CD4-positive, alpha-beta memory T cell (primary cell): ENCODE data around the gene PRKCSH. TPM values are rescaled to one million over a fixed set of nuclear protein-coding genes. Genes with fewer than 3 reads are reported as not detected.
A peak's percentile ranks its signal among the peaks of the same experiment; 100 is the strongest.

Experiments
- CTCF ChIA-PET: fragments of 350-600 bp; sonication (Branson Sonifier 250); formaldehyde crosslinking; loops from one replicate; lab custom pipeline; 2021; ENCODE audit warnings: inconsistent platforms; ENCODE audit not compliant: partially characterized antibody; lab: Charles Lee
- POLR2A ChIA-PET: fragments of 350-600 bp; sonication (Branson Sonifier 250); formaldehyde crosslinking; loops from one replicate; lab custom pipeline; 2021; ENCODE audit not compliant: partially characterized antibody; lab: Charles Lee
- DNase-seq, 5 donors: peaks; one replicate each; pipeline versions ENCODE4 v3.0.0 to v3.0.0-alpha.2; 2020 to 2022; ENCODE audit warnings: mixed read lengths in 1 of 5
- H3K27ac ChIP-seq: one replicate; pipeline ENCODE4 v1.7.0; 2013; ENCODE audit warnings: low read depth, low read length
- H3K27me3 ChIP-seq: 2 replicates; pipeline ENCODE4 v1.7.0; 2013; ENCODE audit warnings: mild to moderate bottlenecking, low read length, moderate library complexity; ENCODE audit not compliant: insufficient read depth
- H3K36me3 ChIP-seq: 2 replicates; pipeline ENCODE4 v1.7.0; 2013; ENCODE audit warnings: mild to moderate bottlenecking, low read length, moderate library complexity; ENCODE audit not compliant: insufficient read depth
- H3K4me1 ChIP-seq: 2 replicates; pipeline ENCODE4 v1.7.0; 2013; ENCODE audit warnings: mild to moderate bottlenecking, low read length, moderate library complexity; ENCODE audit not compliant: insufficient read depth
- H3K4me3 ChIP-seq, 2 donors: one replicate each; pipeline ENCODE4 v1.7.0; 2013; ENCODE audit warnings: low read length in 2 of 2, mild to moderate bottlenecking in 1 of 2
- H3K9me3 ChIP-seq, 2 donors: one replicate each; pipeline ENCODE4 v1.7.0; 2013; ENCODE audit warnings: low read length in 2 of 2, control low read depth in 1 of 2; ENCODE audit not compliant: control insufficient read depth in 1 of 2
- H3K27ac Mint-ChIP-seq, 7 donors: one replicate each; pipeline ENCODE4 v1.8.0; 2020 to 2021; ENCODE audit warnings: mixed read lengths in 7 of 7, mild to moderate bottlenecking in 6 of 7, inconsistent platforms in 3 of 7, moderate library complexity in 3 of 7
- H3K27me3 Mint-ChIP-seq, 2 donors: one replicate each; pipeline ENCODE4 v1.8.0; 2020 to 2021; ENCODE audit warnings: mixed read lengths in 2 of 2
- H3K36me3 Mint-ChIP-seq, 2 donors: one replicate each; pipeline ENCODE4 v1.8.0; 2020 to 2021; ENCODE audit warnings: mixed read lengths in 2 of 2, inconsistent platforms in 1 of 2, mild to moderate bottlenecking in 1 of 2
- H3K4me1 Mint-ChIP-seq, 4 donors: one replicate each; pipeline ENCODE4 v1.8.0; 2020 to 2021; ENCODE audit warnings: mixed read lengths in 4 of 4, mild to moderate bottlenecking in 1 of 4
- H3K4me3 Mint-ChIP-seq, 8 donors: one replicate each; pipeline ENCODE4 v1.8.0; 2020 to 2021; ENCODE audit warnings: mixed read lengths in 8 of 8, mild to moderate bottlenecking in 7 of 8, moderate library complexity in 6 of 8, inconsistent platforms in 3 of 8
- H3K9me3 Mint-ChIP-seq, 8 donors: one replicate each; pipeline ENCODE4 v1.8.0; 2020 to 2021; ENCODE audit warnings: mixed read lengths in 8 of 8, mild to moderate bottlenecking in 5 of 8, inconsistent platforms in 3 of 8, moderate library complexity in 1 of 8
- intact Hi-C: fragments of 100-400 bp; cut with micrococcal nuclease; formaldehyde crosslinking; loops from one replicate; pipeline ENCODE4 v1.15.1; 2023
- polyA plus RNA-seq, 2 donors: library from polyadenylated mRNA; unstranded; fragments of 300-500 nt; fragmentation: Illumina TruSeq; gene quantifications; one replicate each; pipeline ENCODE4 v1.2.3, GENCODE V29; 2021
- total RNA-seq, 2 experiments: library from RNA; stranded (reverse); gene quantifications; one replicate each; pipeline ENCODE4 v1.2.3, GENCODE V29; 2021

Gene PRKCSH
- total and polyA plus RNA-seq, 4 experiments from 2014 or later, result 14.0 to 300 (median 182) TPM

DNA sequence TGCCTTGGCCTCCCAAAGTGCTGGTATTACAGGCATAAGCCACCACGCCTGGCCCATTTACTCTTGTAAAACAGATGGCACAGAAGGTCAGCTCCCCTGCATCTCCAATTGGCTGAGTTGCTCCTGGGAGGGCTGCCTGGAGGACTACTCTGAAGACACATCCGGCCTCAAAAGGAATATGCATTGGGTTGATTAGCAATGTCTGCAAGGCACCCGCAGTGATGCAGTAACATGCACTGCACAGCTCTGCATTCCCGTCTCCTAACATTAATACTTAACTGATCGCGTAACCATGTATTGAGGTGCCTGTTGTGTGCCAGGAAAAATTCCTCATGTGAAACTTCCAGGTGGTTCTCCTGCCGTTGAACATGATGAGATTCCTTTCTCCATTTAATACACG, 40.4 kb downstream of the PRKCSH start:
- no peak overlapping the region for H3K4me3 Mint-ChIP-seq
- ChIA-PET POLR2A (no interaction called here), CTCF (interaction anchor here (0.6 kb wide), 1 partner anchor 9 kb away, joined by 3 read pairs; no protein-coding TSS in a partner anchor)
- Histone ChIP-seq H3K36me3 (no peaks in the 10 kb centered on the region), H3K27ac (no peak overlapping the region), H3K27me3 (peaks cover 4% of the 10 kb centered on the region), H3K4me3 (no peak overlapping the region), H3K9me3 (no peaks in the 10 kb centered on the region), H3K4me1 (no peaks in the 10 kb centered on the region)
- H3K27me3 Mint-ChIP-seq, result peaks cover 10% of the 10 kb centered on the region in 2 donors
- peaks cover 0 to 4% (median 0%) of the 10 kb centered on the region in 8 donors for H3K9me3 Mint-ChIP-seq
- peaks cover 0 to 11% (median 2%) of the 10 kb centered on the region in 4 donors for H3K4me1 Mint-ChIP-seq
- peak in 1 of 5 donors; percentile 13 for DNase-seq
- H3K27ac Mint-ChIP-seq, result no peak overlapping the region
- no peaks in the 10 kb centered on the region for H3K36me3 Mint-ChIP-seq
- intact Hi-C loops, result no loop called here

DNA sequence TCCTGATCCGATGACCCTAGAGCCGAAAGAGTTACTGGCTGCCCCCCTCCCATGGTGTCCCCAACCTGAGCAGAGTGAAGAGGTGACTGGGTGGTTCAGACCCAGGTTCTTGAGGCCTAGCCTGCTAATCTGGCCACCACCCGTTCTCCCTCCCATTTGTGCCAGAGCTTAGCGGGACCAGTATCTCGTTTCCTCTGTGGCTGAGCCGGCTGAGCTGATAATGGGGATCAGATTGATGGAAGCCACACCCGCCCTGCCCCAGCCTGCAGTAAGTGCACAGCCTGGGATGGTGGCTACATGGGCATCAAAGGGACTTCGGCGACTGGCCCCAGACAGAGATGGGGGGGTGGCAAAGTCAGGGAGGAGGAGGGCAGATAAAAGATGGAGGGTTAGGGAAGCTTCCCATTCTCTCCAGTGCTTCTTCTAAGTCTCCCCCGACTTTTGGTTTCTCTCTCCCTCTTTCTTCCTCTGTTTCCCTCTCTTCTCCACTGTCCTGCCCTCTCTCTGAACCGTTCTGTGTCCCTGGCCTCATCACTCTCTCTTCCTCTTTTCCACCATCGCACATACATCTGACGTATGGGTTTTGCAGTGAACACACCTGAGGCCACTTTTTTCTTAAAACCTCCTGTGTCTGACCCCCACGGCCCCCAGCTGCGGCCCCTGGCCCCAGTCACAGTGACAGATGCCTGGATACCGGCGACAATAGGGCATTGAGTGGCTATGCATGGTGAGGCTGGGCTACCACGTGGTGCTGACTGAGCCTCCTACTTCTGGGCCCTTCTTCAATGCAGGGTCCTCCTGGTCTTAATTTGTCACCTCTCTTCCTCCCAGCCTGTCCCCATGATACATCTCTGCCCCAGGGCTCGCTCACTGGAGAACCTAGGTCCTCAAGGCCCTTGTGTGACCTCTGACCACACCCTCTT, 43.0 kb downstream of the PRKCSH start:
- DNase-seq, result peak in 1 of 5 donors; percentile 35
- POLR2A ChIA-PET, result no interaction called here
- Histone ChIP-seq H3K4me1 (peaks cover 24% of the 10 kb centered on the region), H3K27me3 (peaks cover 12% of the 10 kb centered on the region), H3K36me3 (no peaks in the 10 kb centered on the region), H3K4me3 (no peak overlapping the region), H3K9me3 (no peaks in the 10 kb centered on the region), H3K27ac (no peak overlapping the region)
- Mint-ChIP-seq H3K4me3 (peak overlapping the region in 4 of 8 donors; percentile 39 to 46 (median 43)), H3K27ac (peak overlapping the region in 1 of 7 donors; percentile 24), H3K9me3 (peaks cover 0 to 3% (median 0%) of the 10 kb centered on the region in 8 donors), H3K36me3 (peaks cover 0 to 3% of the 10 kb centered on the region in 2 donors), H3K4me1 (peaks cover 8 to 33% (median 17%) of the 10 kb centered on the region in 4 donors), H3K27me3 (peaks cover 20 to 21% of the 10 kb centered on the region in 2 donors)
- CTCF ChIA-PET, result interaction anchor here (0.6 kb wide), 1 partner anchor 275 kb away, joined by 3 read pairs; no protein-coding TSS in a partner anchor
- intact Hi-C loops, result no loop called here

- ChIA-PET CTCF (no interaction called here), POLR2A (no interaction called here)
- H3K36me3 ChIP-seq, result no peaks in the 10 kb centered on the region
- no peak overlapping the region for H3K27ac ChIP-seq
- H3K4me1 ChIP-seq, result peaks cover 24% of the 10 kb centered on the region
- peak in 3 of 5 donors; percentile 16 to 27 (median 27) for DNase-seq
- H3K27ac Mint-ChIP-seq, result peak overlapping the region in 1 of 7 donors; percentile 24
- H3K27me3 Mint-ChIP-seq, result peaks cover 20 to 21% of the 10 kb centered on the region in 2 donors
- peak overlapping the region in 5 of 8 donors; percentile 39 to 57 (median 46) for H3K4me3 Mint-ChIP-seq
- H3K4me1 Mint-ChIP-seq, result peaks cover 8 to 33% (median 20%) of the 10 kb centered on the region in 4 donors
- H3K36me3 Mint-ChIP-seq, result peaks cover 0 to 4% of the 10 kb centered on the region in 2 donors
- intact Hi-C loops, result no loop called here
- H3K4me3 ChIP-seq, result no peak overlapping the region
- peaks cover 12% of the 10 kb centered on the region for H3K27me3 ChIP-seq
- H3K9me3 ChIP-seq, result no peaks in the 10 kb centered on the region
- H3K9me3 Mint-ChIP-seq, result peaks cover 0 to 3% (median 0%) of the 10 kb centered on the region in 8 donors
Observed at GRCh38 chr19:11479090-11479897, 43.9 kb downstream of the PRKCSH start.

DNA sequence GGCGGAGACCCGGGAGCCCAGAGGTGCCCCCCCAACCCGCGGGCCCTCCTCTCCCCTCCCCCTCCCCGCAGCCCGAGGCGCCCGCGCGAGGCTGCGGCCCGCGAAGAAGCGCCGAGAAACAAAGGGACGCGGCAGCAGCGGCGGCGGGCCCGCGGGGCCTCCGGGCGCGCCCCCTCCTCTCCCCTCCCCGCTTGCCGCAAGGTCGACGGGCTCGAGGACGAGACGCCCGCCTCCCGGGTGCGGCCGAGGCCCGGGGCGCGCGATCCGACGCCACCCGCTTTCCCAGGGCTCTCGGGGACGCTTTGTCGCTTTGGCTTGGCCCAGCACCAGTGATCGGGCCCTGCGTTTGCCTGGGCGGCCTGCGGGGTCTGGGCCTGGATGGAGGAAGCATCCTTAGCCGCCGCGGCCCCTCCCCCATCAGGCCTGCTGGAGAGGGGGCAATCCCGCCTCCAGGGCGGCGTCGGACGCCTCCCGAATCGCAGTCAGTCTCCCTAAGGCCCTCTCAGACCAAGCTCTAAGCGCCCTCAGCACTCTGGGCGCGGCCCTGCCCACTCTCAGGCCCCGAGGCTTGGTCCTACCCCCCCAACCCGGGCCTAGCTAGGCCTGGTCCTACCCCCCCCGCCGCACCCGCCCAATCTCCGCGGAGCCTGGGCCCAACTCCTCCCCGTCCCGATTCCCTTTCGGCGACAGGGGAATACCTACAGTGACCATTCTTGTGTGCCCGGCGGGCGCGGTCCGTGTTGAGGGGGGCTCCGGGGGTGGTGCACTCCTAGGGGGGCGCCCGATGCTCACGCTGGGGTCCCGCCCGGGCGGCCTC, 44.7 kb downstream of the PRKCSH start:
- H3K9me3 Mint-ChIP-seq, result peaks cover 0 to 3% (median 0%) of the 10 kb centered on the region in 8 donors
- peaks cover 12% of the 10 kb centered on the region for H3K27me3 ChIP-seq
- H3K4me3 ChIP-seq, result no peak overlapping the region
- ChIA-PET CTCF (interaction anchor here (3.4 kb wide), 1 partner anchor 98 kb away, joined by 49 read pairs; the partner anchor contains the start of gene EPOR), POLR2A (interaction anchor here (0.6 kb wide), 1 partner anchor 25 kb away, joined by 3 read pairs; no protein-coding TSS in a partner anchor)
- no peak overlapping the region for H3K27ac ChIP-seq
- peak in 1 of 5 donors; percentile 18 for DNase-seq
- H3K4me1 Mint-ChIP-seq, result peaks cover 8 to 35% (median 20%) of the 10 kb centered on the region in 4 donors
- intact Hi-C loops, result loop anchor here (5.0 kb wide), 1 partner anchor 238 kb away; no protein-coding TSS in a partner anchor
- H3K4me1 ChIP-seq, result peaks cover 24% of the 10 kb centered on the region
- no peaks in the 10 kb centered on the region for H3K9me3 ChIP-seq
- H3K36me3 ChIP-seq, result no peaks in the 10 kb centered on the region
- H3K27me3 Mint-ChIP-seq, result peaks cover 20 to 21% of the 10 kb centered on the region in 2 donors
- H3K27ac Mint-ChIP-seq, result no peak overlapping the region
- H3K36me3 Mint-ChIP-seq, result peaks cover 2 to 6% of the 10 kb centered on the region in 2 donors
- peak overlapping the region in 1 of 8 donors; percentile 20 for H3K4me3 Mint-ChIP-seq

GRCh38 chr19:11480715-11481533, 45.5 kb downstream of the PRKCSH start, which contains the start of gene ELAVL3:
Gene ELAVL3 (minus strand): TSS chr19:11481046. CDS start chr19:11480608, 438 bp downstream.
- peaks cover 24% of the 10 kb centered on the region for H3K4me1 ChIP-seq
- H3K36me3 ChIP-seq, result no peaks in the 10 kb centered on the region
- DNase-seq, result peak in 2 of 5 donors; percentile 12 to 22
- H3K27me3 Mint-ChIP-seq, result peaks cover 20 to 23% of the 10 kb centered on the region in 2 donors
- POLR2A ChIA-PET, result interaction anchor here (0.6 to 2.0 kb wide), 3 partner anchors 26 to 106 kb away, joined by 3 to 22 read pairs (median 3); partner anchors contain the start of gene SWSAP1
- intact Hi-C loops, result loop anchor here (5.0 kb wide), 1 partner anchor 239 kb away; no protein-coding TSS in a partner anchor
- H3K27me3 ChIP-seq, result peaks cover 12% of the 10 kb centered on the region
- CTCF ChIA-PET, result interaction anchor here (2.5 to 3.4 kb wide), 2 partner anchors 99 to 188 kb away, joined by 49 to 56 read pairs; partner anchors contain the start of genes EPOR and TSPAN16
- H3K27ac Mint-ChIP-seq, result peak within 1 kb of the TSS in 4 of 7 donors; percentile 29 to 76 (median 48)
- H3K9me3 Mint-ChIP-seq, result peaks cover 0 to 3% (median 0%) of the 10 kb centered on the region in 8 donors
- peaks cover 7 to 9% of the 10 kb centered on the region in 2 donors for H3K36me3 Mint-ChIP-seq
- H3K4me1 Mint-ChIP-seq, result peaks cover 8 to 37% (median 20%) of the 10 kb centered on the region in 4 donors
- no peak within 1 kb of the TSS for H3K27ac ChIP-seq
- H3K4me3 Mint-ChIP-seq, result peak within 1 kb of the TSS; percentile 4 to 68 (median 58)
- H3K4me3 ChIP-seq, result no peak within 1 kb of the TSS
- H3K9me3 ChIP-seq, result no peaks in the 10 kb centered on the region
